Endothelial cell of umbilical vein (primary cell): ENCODE measurements around the gene NOL6. TPM values are rescaled to one million over a fixed set of nuclear protein-coding genes. Genes with fewer than 3 reads are reported as not detected.
A peak's percentile ranks its signal among the peaks of the same experiment; 100 is the strongest.

ENCODE experiments used
- BruUV-seq: library from RNA; stranded (reverse); fragments of 400-500 nt; replicated peaks from 2 replicates; lab custom pipeline; 2021; lab: Mats Ljungman, UMichigan
- CTCF ChIA-PET: fragments of 300-600, 350-600 bp; sonication (Branson Sonifier 250); formaldehyde crosslinking; loops from one replicate; lab custom pipeline; 2021; ENCODE audit warnings: antibody characterized with exemption, inconsistent platforms; lab: Charles Lee
- POLR2A ChIA-PET: fragments of 300-600, 350-600 bp; sonication (Branson Sonifier 250); formaldehyde crosslinking; loops from one replicate; lab custom pipeline; 2021; ENCODE audit warnings: antibody characterized with exemption, inconsistent platforms; lab: Charles Lee
- DNase-seq: peaks from one replicate; pipeline ENCODE4 v3.0.0-alpha.2; 2011; ENCODE audit warnings: low read depth, low spot score
- FAIRE-seq: peaks from 2 replicates; lab custom pipeline; 2011; peaks lifted over from hg19 to GRCh38; lab: Jason Lieb, UNC
- H2AFZ ChIP-seq: 2 replicates; pipeline ENCODE4 v1.6.0; 2012; ENCODE audit warnings: low read depth, low read length, control low read depth, inconsistent platforms
- H3K27ac ChIP-seq: 2 replicates; pipeline ENCODE4 v1.5.1; 2011; ENCODE audit warnings: low read depth, mild to moderate bottlenecking, control low read depth, low read length, moderate library complexity; ENCODE audit not compliant: insufficient read depth
- H3K27me3 ChIP-seq, 2 experiments: 2 replicates each; pipeline versions ENCODE4 v1.6.0 to v1.6.1; 2011; ENCODE audit warnings: low read length in 2 of 2, mixed read lengths in 1 of 2; ENCODE audit not compliant: control insufficient read depth in 2 of 2, insufficient read depth in 2 of 2
- H3K36me3 ChIP-seq, 2 experiments: 2 replicates in 1 of 2; 3 replicates in 1 of 2; pipeline ENCODE4 v1.5.1; 2011; ENCODE audit warnings: low read length in 2 of 2, mild to moderate bottlenecking in 1 of 2, moderate library complexity in 1 of 2; ENCODE audit not compliant: control insufficient read depth in 2 of 2, insufficient read depth in 2 of 2; ENCODE audit errors: extremely low read depth in 1 of 2
- H3K4me1 ChIP-seq: 3 replicates; pipeline ENCODE4 v1.5.1; 2011; ENCODE audit warnings: mild to moderate bottlenecking, low read length; ENCODE audit not compliant: control insufficient read depth, insufficient read depth; ENCODE audit errors: extremely low read depth
- H3K4me2 ChIP-seq: 2 replicates; pipeline ENCODE4 v1.6.1; 2011; ENCODE audit warnings: low read length, control low read depth, mixed read lengths; ENCODE audit not compliant: insufficient read depth
- H3K4me3 ChIP-seq, 3 experiments: fragments of 200-600 bp in 1 of 3; sonication (generic), shearing (Covaris generic) in 1 of 3; replicated peaks in 1 of 3; 2 replicates each; pipeline ENCODE4 v1.5.1; 2011 to 2016; ENCODE audit warnings: control low read depth in 3 of 3, low read length in 3 of 3, mild to moderate bottlenecking in 2 of 3, inconsistent platforms in 1 of 3, low read depth in 1 of 3, moderate library complexity in 1 of 3; ENCODE audit not compliant: insufficient read depth in 1 of 3
- H3K79me2 ChIP-seq: 2 replicates; pipeline ENCODE4 v1.6.0; 2012; ENCODE audit warnings: low read length, inconsistent platforms; ENCODE audit not compliant: control insufficient read depth, insufficient read depth
- H3K9ac ChIP-seq: replicated peaks from 2 replicates; pipeline ENCODE3; 2011; ENCODE audit warnings: low read length, control low read depth; ENCODE audit not compliant: insufficient read depth; ENCODE audit errors: extremely low read depth
- H3K9me1 ChIP-seq: replicated peaks from 3 replicates; pipeline ENCODE4 v1.6.0; 2011; ENCODE audit warnings: mild to moderate bottlenecking, low read length; ENCODE audit not compliant: control insufficient read depth, insufficient read depth; ENCODE audit errors: extremely low read depth
- H3K9me3 ChIP-seq: replicated peaks from 2 replicates; pipeline ENCODE4 v1.5.1; 2012; ENCODE audit warnings: low read length, inconsistent platforms; ENCODE audit not compliant: control insufficient read depth, insufficient read depth
- H4K20me1 ChIP-seq: replicated peaks from 2 replicates; pipeline ENCODE3; 2011; ENCODE audit warnings: mild to moderate bottlenecking, low read length; ENCODE audit not compliant: control insufficient read depth, insufficient read depth; ENCODE audit errors: extremely low read depth
- EZH2 ChIP-seq: IDR thresholded peaks from 2 replicates; pipeline ENCODE4 v1.6.1; 2012; ENCODE audit warnings: borderline replicate concordance, low read depth, mild to moderate bottlenecking, moderate library complexity, low read length, inconsistent platforms; ENCODE audit not compliant: severe bottlenecking
- FOS ChIP-seq: IDR thresholded peaks from 2 replicates; pipeline ENCODE4 v1.6.1; 2011; ENCODE audit warnings: mild to moderate bottlenecking, low read length, moderate library complexity, borderline replicate concordance; ENCODE audit not compliant: insufficient read depth
- GATA2 ChIP-seq: IDR thresholded peaks from 2 replicates; pipeline ENCODE4 v1.7.0; 2011; ENCODE audit warnings: low read depth, mild to moderate bottlenecking, moderate library complexity, mixed read lengths, low read length; ENCODE audit not compliant: insufficient read length, insufficient read depth
- JUN ChIP-seq: IDR thresholded peaks from 2 replicates; pipeline ENCODE4 v1.6.1; 2011; ENCODE audit warnings: borderline replicate concordance, low read depth; ENCODE audit not compliant: insufficient read length, insufficient read depth
- MYC ChIP-seq: IDR thresholded peaks from one replicate; pipeline ENCODE4 v1.6.1; 2011; ENCODE audit warnings: mild to moderate bottlenecking, low read depth, low read length
- POLR2A ChIP-seq: IDR thresholded peaks from 2 replicates; pipeline ENCODE4 v1.6.1; 2012; ENCODE audit warnings: low read depth, mild to moderate bottlenecking, control low read depth, low read length
- POLR2AphosphoS5 ChIP-seq: IDR thresholded peaks from 2 replicates; pipeline ENCODE4 v1.6.1; 2012; ENCODE audit warnings: low read depth, mild to moderate bottlenecking, control low read depth, low read length, moderate library complexity; ENCODE audit not compliant: insufficient read depth
- dilution Hi-C: fragments of 300-500 bp; cut with MboI; formaldehyde crosslinking; loops from one replicate; pipeline ENCODE4 v1.15.0; 2019; ENCODE audit warnings: low sequenced_read_pairs; ENCODE audit not compliant: extremely low pct_ligation_motif_present
- intact Hi-C: fragments of 100-400 bp; cut with micrococcal nuclease; formaldehyde crosslinking; loops from one replicate; pipeline ENCODE4 v1.10.0; 2022
- polyA plus RNA-seq, 4 experiments: library from polyadenylated mRNA; depleted of rRNA in 3 of 4; stranded (reverse) in 3 of 4; unstranded in 1 of 4; fragments of >200 nt; gene quantifications; 2 replicates each; pipeline versions ENCODE4 v1.2.1 to v1.2.3, GENCODE V29; 2011 to 2012; ENCODE audit warnings: missing spikeins in 1 of 4
- total RNA-seq: library from RNA; stranded (reverse); gene quantifications from 2 replicates; pipeline ENCODE4 v1.2.3, GENCODE V29; 2021
- TF ChIP-seq, protein P1 (sequence below), 2 donors: IDR thresholded peaks; 1 replicate in 1 of 2; 2 replicates in 1 of 2; pipeline ENCODE4 v1.5.1; 2011; ENCODE audit warnings: low read length in 2 of 2, mild to moderate bottlenecking in 2 of 2, moderate library complexity in 2 of 2, control low read depth in 1 of 2, inconsistent platforms in 1 of 2, low read depth in 1 of 2; ENCODE audit not compliant: insufficient read depth in 1 of 2; ENCODE audit errors: extremely low read depth in 1 of 2
- TF ChIP-seq, protein P2 (sequence below): IDR thresholded peaks from 2 replicates; pipeline ENCODE4 v1.6.1; 2011; ENCODE audit not compliant: insufficient read depth, insufficient read length

NOL6 gene
- total and polyA plus RNA-seq, 2 donors (not counting 3 experiments of a cell fraction or from before 2014, with no cell fraction given), result 35.7 to 45.1 TPM

DNA sequence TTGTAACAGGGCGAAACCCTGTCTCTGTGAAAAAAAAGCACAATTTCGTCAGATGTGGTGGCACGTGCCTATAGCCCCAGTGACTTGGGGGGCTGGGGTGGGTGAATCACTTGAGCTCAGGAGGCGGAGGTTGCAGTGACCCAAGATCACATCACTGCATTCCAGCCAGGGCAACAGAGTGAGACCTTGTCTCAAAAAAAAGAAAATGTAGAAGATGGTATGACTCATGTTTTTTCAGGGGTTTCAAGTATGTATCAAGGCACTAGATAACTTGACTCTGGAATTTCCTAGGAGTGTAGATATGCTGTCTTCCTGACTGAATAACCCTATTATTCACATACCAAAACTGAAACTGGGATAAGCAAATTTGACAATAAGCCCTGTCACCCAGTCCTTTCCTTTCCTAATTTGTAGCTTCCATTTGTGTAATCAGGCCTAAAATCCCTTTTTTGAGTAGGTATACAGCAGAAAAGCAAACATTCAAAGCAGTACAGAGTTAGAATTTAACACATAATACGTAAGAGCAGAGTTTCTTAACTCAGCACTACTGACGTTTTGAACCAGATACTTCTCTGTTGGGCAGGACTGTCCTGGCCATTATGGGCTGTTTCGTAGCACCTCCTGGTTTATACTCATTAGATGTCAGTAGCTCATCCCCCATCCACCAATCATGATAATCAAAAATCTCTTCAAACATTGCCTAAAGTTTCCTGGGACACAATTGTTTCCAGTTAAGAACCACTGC, 33.1 kb upstream of the NOL6 start:
- Histone ChIP-seq H2AFZ (peak overlapping the region; percentile 1), H3K4me2 (peak overlapping the region; percentile 69), H3K9me1 (no peaks in the 10 kb centered on the region), H3K9ac (peak overlapping the region; percentile 72), H3K4me3 (peak overlapping the region in 2 of 3 experiments; percentile 21 to 35), H3K79me2 (peaks cover 2% of the 10 kb centered on the region), H3K4me1 (peaks cover 28% of the 10 kb centered on the region), H3K27ac (peak overlapping the region; percentile 91), H3K36me3 (no peaks in the 10 kb centered on the region), H4K20me1 (no peaks in the 10 kb centered on the region), H3K27me3 (no peaks in the 10 kb centered on the region), H3K9me3 (no peaks in the 10 kb centered on the region)
- TSS peak; percentile 82 for BruUV-seq
- intact Hi-C loops (loop anchor here (2.0 kb wide), 1 partner anchor 34 kb away; the partner anchor contains the start of gene NOL6), dilution Hi-C loops (no loop called here)
- ChIA-PET CTCF (interaction anchor here (1.0 to 1.8 kb wide), 3 partner anchors 10 to 54 kb away, joined by 3 to 11 read pairs (median 4); partner anchors contain the start of gene ANKRD18B), POLR2A (interaction anchor here (1.0 to 1.4 kb wide), 2 partner anchors 33 to 54 kb away, joined by 3 to 8 read pairs; partner anchors contain the start of gene NOL6)
- peak; percentile 94 for DNase-seq
- peak; percentile 74 for FAIRE-seq
- TF ChIP-seq POLR2AphosphoS5 (peak; percentile 82), EZH2 (no peak), GATA2 (peak; percentile 89), FOS (peak; percentile 97), POLR2A (peak; percentile 58), MYC (peak; percentile 45), JUN (peak; percentile 93)
- TF ChIP-seq, protein P1, sequence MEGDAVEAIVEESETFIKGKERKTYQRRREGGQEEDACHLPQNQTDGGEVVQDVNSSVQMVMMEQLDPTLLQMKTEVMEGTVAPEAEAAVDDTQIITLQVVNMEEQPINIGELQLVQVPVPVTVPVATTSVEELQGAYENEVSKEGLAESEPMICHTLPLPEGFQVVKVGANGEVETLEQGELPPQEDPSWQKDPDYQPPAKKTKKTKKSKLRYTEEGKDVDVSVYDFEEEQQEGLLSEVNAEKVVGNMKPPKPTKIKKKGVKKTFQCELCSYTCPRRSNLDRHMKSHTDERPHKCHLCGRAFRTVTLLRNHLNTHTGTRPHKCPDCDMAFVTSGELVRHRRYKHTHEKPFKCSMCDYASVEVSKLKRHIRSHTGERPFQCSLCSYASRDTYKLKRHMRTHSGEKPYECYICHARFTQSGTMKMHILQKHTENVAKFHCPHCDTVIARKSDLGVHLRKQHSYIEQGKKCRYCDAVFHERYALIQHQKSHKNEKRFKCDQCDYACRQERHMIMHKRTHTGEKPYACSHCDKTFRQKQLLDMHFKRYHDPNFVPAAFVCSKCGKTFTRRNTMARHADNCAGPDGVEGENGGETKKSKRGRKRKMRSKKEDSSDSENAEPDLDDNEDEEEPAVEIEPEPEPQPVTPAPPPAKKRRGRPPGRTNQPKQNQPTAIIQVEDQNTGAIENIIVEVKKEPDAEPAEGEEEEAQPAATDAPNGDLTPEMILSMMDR (IDR thresholded peaks at IDR 0.05; ENCODE audit: extremely low read depth in 1 of 2, insufficient read depth in 1 of 2, low read depth in 1 of 2, low read length in 2 of 2), result no peak
- TF ChIP-seq, protein P2, sequence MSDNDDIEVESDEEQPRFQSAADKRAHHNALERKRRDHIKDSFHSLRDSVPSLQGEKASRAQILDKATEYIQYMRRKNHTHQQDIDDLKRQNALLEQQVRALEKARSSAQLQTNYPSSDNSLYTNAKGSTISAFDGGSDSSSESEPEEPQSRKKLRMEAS, result peak; percentile 58
